PC-3 (cell line): Measurements from ENCODE around the gene CYP8B1. TPM values are rescaled to one million over a fixed set of nuclear protein-coding genes. Genes with fewer than 3 reads are reported as not detected.

Experiments
- ATAC-seq: fragments of 200-7000 bp; cut with Tn5 transposase; 2 replicates; pipeline ENCODE4 v1.9.1; 2020; ENCODE audit warnings: mild to moderate bottlenecking, moderate library complexity
- BruUV-seq: library from RNA; stranded (reverse); fragments of 400-500 nt; replicated peaks from 2 replicates; lab custom pipeline; 2021; lab: Mats Ljungman, UMichigan
- CTCF ChIA-PET: fragments of 300-600 bp; sonication (Branson Sonifier 250); formaldehyde crosslinking; loops from one replicate; lab custom pipeline; 2022; ENCODE audit warnings: antibody characterized with exemption; lab: Charles Lee
- POLR2A ChIA-PET: fragments of 300-600 bp; sonication (Branson Sonifier 250); formaldehyde crosslinking; loops from one replicate; lab custom pipeline; 2022; ENCODE audit warnings: antibody characterized with exemption; ENCODE audit not compliant: unreplicated experiment; lab: Charles Lee
- DNase-seq: peaks from one replicate; pipeline ENCODE4 v3.0.0-alpha.2; 2015
- H2AFZ ChIP-seq: fragments of 300-600 bp; sonication (generic); 2 replicates; pipeline ENCODE4 v1.6.0; 2016; ENCODE audit warnings: antibody characterized with exemption, low read length
- H3F3A ChIP-seq: fragments of 300-600 bp; sonication (generic); one replicate; pipeline ENCODE4 v1.6.0; 2017; ENCODE audit warnings: antibody characterized with exemption, low read length, control low read depth, mild to moderate bottlenecking; ENCODE audit not compliant: unreplicated experiment
- H3K27ac ChIP-seq: fragments of 300-600 bp; sonication (generic); 2 replicates; pipeline ENCODE4 v1.5.1; 2016; ENCODE audit warnings: mild to moderate bottlenecking, low read length
- H3K27me3 ChIP-seq: fragments of 300-600 bp; sonication (generic); 2 replicates; pipeline ENCODE4 v1.6.1; 2016; ENCODE audit warnings: low read length, mixed read lengths
- H3K36me3 ChIP-seq: fragments of 300-600 bp; sonication (generic); 2 replicates; pipeline ENCODE4 v1.6.1; 2016; ENCODE audit warnings: low read depth, mixed run types, low read length, mixed read lengths
- H3K4me1 ChIP-seq: fragments of 300-600 bp; sonication (generic); 2 replicates; pipeline ENCODE4 v1.5.1; 2016; ENCODE audit warnings: low read length; ENCODE audit not compliant: insufficient read depth
- H3K4me2 ChIP-seq: fragments of 300-600 bp; sonication (generic); 2 replicates; pipeline ENCODE4 v1.6.0; 2016; ENCODE audit warnings: low read length
- H3K4me3 ChIP-seq: fragments of 300-600 bp; sonication (generic); 2 replicates; pipeline ENCODE4 v1.5.1; 2016; ENCODE audit warnings: mild to moderate bottlenecking, low read length, mixed read lengths
- H3K79me2 ChIP-seq: fragments of 300-600 bp; sonication (generic); 2 replicates; pipeline ENCODE4 v1.6.1; 2017; ENCODE audit warnings: low read length, mixed read lengths
- H3K9ac ChIP-seq: fragments of 300-600 bp; sonication (generic); 2 replicates; pipeline ENCODE4 v1.6.0; 2016; ENCODE audit warnings: mild to moderate bottlenecking, low read length
- H3K9me2 ChIP-seq: fragments of 300-600 bp; sonication (generic); replicated peaks from 2 replicates; pipeline ENCODE4 v1.6.1; 2016; ENCODE audit warnings: mixed run types, low read length, mixed read lengths
- H3K9me3 ChIP-seq: fragments of 300-600 bp; sonication (generic); 2 replicates; pipeline ENCODE4 v1.6.1; 2016; ENCODE audit warnings: low read length, mixed read lengths
- H4K20me1 ChIP-seq: fragments of 300-600 bp; sonication (generic); 2 replicates; pipeline ENCODE4 v1.6.1; 2016; ENCODE audit warnings: low read length, mixed read lengths
- EZH2 ChIP-seq: fragments of 300-600 bp; sonication (generic); IDR thresholded peaks from one replicate; pipeline ENCODE4 v1.6.1; 2017; ENCODE audit warnings: antibody characterized with exemption, mild to moderate bottlenecking, low read length; ENCODE audit not compliant: unreplicated experiment
- EZH2phosphoT487 ChIP-seq: fragments of 300-600 bp; sonication (generic); IDR thresholded peaks from 2 replicates; pipeline ENCODE4 v1.6.1; 2018; ENCODE audit warnings: mild to moderate bottlenecking, antibody characterized with exemption, low read length, borderline replicate concordance
- intact Hi-C: fragments of 100-400 bp; cut with micrococcal nuclease; formaldehyde crosslinking; loops from 2 replicates; pipeline ENCODE4 v1.9.0; 2023
- total RNA-seq: library from RNA; depleted of rRNA; stranded (reverse); fragments of >200 nt; gene quantifications from 2 replicates; pipeline ENCODE4 v1.2.3, GENCODE V29; 2014
- TF ChIP-seq, protein P1 (sequence below): fragments of 300-600 bp; sonication (generic); conservative IDR thresholded peaks from 2 replicates; pipeline ENCODE4 v1.5.1; 2017; ENCODE audit warnings: antibody characterized with exemption, low read depth, mild to moderate bottlenecking, low read length

CYP8B1 gene
- total RNA-seq, 1 experiment from 2014 or later: not detected

DNA sequence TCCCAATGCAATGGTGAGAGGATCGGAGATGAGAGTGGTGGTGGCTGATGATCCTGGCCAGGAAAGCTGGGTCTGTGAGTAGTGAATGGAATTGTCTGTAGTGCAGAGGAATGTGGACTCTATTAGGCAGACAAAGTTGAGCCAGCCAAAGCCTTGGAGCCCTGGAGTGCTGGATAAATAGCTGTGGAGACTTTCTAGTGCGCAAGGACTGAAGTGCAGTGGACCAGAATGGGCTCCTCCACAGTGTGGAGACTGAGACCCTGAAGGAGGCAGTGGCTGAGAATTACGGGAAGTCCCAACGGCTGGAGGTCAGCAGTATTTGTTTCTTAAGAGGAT lies 31.1 kb upstream of the CYP8B1 start:
- peaks cover 7% of the 10 kb centered on the region for H3K4me1 ChIP-seq
- H2AFZ ChIP-seq: no peak overlapping the region
- CTCF ChIA-PET: no interaction called here
- no peaks in the 10 kb centered on the region for H3K36me3 ChIP-seq
- peaks cover under 1% of the 10 kb centered on the region for H3F3A ChIP-seq
- POLR2A ChIA-PET: no interaction called here
- H3K9me3 ChIP-seq: peaks cover 7% of the 10 kb centered on the region; the same call in 1 of the 2 replicates
- intact Hi-C loops: no loop called here
- no peak for ATAC-seq
- H3K27ac ChIP-seq: no peak overlapping the region
- H4K20me1 ChIP-seq: no peaks in the 10 kb centered on the region
- no peak overlapping the region for H3K4me2 ChIP-seq
- no peaks in the 10 kb centered on the region for H3K79me2 ChIP-seq
- no peak overlapping the region for H3K4me3 ChIP-seq
- no TSS peak for BruUV-seq
- H3K27me3 ChIP-seq: no peaks in the 10 kb centered on the region
- no peak overlapping the region for H3K9ac ChIP-seq
- no peak for DNase-seq
- H3K9me2 ChIP-seq: no peaks in the 10 kb centered on the region
- no peak for TF ChIP-seq EZH2
- no peak for TF ChIP-seq EZH2phosphoT487
- TF ChIP-seq, protein P1, sequence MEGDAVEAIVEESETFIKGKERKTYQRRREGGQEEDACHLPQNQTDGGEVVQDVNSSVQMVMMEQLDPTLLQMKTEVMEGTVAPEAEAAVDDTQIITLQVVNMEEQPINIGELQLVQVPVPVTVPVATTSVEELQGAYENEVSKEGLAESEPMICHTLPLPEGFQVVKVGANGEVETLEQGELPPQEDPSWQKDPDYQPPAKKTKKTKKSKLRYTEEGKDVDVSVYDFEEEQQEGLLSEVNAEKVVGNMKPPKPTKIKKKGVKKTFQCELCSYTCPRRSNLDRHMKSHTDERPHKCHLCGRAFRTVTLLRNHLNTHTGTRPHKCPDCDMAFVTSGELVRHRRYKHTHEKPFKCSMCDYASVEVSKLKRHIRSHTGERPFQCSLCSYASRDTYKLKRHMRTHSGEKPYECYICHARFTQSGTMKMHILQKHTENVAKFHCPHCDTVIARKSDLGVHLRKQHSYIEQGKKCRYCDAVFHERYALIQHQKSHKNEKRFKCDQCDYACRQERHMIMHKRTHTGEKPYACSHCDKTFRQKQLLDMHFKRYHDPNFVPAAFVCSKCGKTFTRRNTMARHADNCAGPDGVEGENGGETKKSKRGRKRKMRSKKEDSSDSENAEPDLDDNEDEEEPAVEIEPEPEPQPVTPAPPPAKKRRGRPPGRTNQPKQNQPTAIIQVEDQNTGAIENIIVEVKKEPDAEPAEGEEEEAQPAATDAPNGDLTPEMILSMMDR: no peak

DNA sequence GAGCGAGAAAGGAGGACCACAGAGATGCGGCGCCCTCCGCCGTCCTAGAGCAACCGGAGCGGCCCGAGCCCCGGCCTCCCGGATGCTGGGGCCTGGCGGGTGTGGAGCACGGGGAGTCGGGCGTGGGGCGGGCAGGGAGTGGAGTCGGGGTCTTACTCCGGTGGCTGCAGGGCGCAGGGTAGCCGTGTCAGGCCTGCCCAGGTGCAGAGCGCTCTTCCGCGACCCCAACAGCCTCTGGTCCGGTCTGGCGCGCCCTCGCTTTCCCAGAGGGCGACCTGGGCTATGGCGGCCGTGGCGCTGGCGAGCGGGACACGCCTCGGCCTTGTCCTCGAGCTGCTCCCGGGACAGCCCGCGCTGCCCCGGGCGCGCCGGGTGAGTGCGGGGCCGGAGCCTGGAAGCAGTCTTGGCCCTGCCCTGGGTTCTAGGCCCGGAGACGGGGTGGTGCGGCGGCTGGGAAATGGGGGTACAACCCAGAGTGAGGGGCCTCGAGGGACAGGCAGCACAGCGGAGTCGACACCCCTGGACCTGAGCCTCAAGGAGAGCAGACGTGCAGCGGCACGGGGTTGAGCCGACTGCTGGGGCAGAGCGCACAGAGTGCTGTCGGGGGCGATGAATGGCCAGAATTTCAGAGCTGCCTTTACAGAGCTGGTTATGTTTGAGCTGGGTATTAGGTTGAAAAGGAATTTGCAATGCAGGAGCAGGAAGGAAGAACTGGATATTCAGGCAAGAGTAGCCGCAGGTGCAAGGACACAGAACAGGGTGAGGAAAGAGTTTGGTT lies 30.6 kb upstream of the CYP8B1 start, which contains the start of gene ZNF662:
Gene ZNF662 (plus strand): TSS at position 73 of the 778 bp plus-strand sequence. CDS start 1,973 bp downstream, outside the sequence.
- Histone ChIP-seq H3K27me3 (no peaks in the 10 kb centered on the region), H3K36me3 (no peaks in the 10 kb centered on the region), H3K4me3 (no peak within 1 kb of the TSS), H3K9me2 (no peaks in the 10 kb centered on the region), H3K4me1 (peaks cover 13% of the 10 kb centered on the region), H3F3A (peaks cover 4% of the 10 kb centered on the region), H3K9me3 (peaks cover 5% of the 10 kb centered on the region; the same call in 1 of the 2 replicates), H3K4me2 (no peak within 1 kb of the TSS), H3K79me2 (no peaks in the 10 kb centered on the region), H4K20me1 (no peaks in the 10 kb centered on the region), H2AFZ (no peak within 1 kb of the TSS), H3K27ac (no peak within 1 kb of the TSS), H3K9ac (no peak within 1 kb of the TSS)
- no peak for DNase-seq
- ChIA-PET CTCF (no interaction called here), POLR2A (no interaction called here)
- no peak for TF ChIP-seq EZH2phosphoT487
- TF ChIP-seq EZH2: no peak
- TF ChIP-seq, protein P1: no peak
- no peak for ATAC-seq
- no TSS peak for BruUV-seq
- intact Hi-C loops: no loop called here

DNA sequence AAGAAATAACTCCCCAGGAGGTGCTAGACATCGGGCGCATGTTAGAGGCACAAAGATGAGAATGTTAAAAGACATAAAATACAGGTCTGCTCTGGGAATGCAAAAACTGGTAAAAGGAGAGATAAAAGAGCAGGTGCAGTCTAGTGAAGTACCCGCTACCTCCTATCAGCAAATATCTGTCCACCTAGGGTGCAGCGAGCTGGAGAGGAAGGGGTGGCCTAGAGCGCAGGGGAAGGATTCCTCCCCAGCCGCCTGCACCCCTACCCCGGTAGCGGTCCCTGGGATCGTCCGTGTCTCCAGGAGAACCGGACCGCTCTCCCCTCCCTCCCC lies 30.0 kb upstream of the CYP8B1 start:
- no TSS peak for BruUV-seq
- DNase-seq (no peak), ATAC-seq (no peak)
- ChIA-PET CTCF (no interaction called here), POLR2A (no interaction called here)
- Histone ChIP-seq H3K9me2 (no peaks in the 10 kb centered on the region), H3K4me1 (peaks cover 19% of the 10 kb centered on the region), H3K27ac (no peak overlapping the region), H3K9me3 (peaks cover 3% of the 10 kb centered on the region; the same call in 1 of the 2 replicates), H3F3A (peaks cover 4% of the 10 kb centered on the region), H3K79me2 (no peaks in the 10 kb centered on the region), H3K36me3 (no peaks in the 10 kb centered on the region), H3K4me2 (no peak overlapping the region), H3K27me3 (no peaks in the 10 kb centered on the region), H4K20me1 (no peaks in the 10 kb centered on the region), H2AFZ (no peak overlapping the region), H3K9ac (no peak overlapping the region), H3K4me3 (no peak overlapping the region)
- TF ChIP-seq, protein P1: no peak
- TF ChIP-seq EZH2phosphoT487: no peak
- no peak for TF ChIP-seq EZH2
- intact Hi-C loops: no loop called here
